ENCODE data around the gene ASB3.

ASB3 gene

GRCh38 chr2:53820711-53821110 lies 34.0 kb upstream of the ASB3 start:
- POLR2A ChIA-PET, result no interaction called here
- no peak overlapping the region for H3K27ac ChIP-seq (ENCODE audit: extremely low read depth, low read depth, low read length)
- no peak overlapping the region for H3K4me3 ChIP-seq (ENCODE audit: low read depth, low read length)
- TF ChIP-seq ZNF701 (tag by site-specific recombination; IDR thresholded peaks at IDR 0.05), result no peak
- TF ChIP-seq ZNF530 (tag by site-specific recombination; IDR thresholded peaks at IDR 0.05; ENCODE audit: low read depth), result no peak
- no peak for TF ChIP-seq ZSCAN16 (tag by site-specific recombination; IDR thresholded peaks at IDR 0.05)
- TF ChIP-seq, protein P1, sequence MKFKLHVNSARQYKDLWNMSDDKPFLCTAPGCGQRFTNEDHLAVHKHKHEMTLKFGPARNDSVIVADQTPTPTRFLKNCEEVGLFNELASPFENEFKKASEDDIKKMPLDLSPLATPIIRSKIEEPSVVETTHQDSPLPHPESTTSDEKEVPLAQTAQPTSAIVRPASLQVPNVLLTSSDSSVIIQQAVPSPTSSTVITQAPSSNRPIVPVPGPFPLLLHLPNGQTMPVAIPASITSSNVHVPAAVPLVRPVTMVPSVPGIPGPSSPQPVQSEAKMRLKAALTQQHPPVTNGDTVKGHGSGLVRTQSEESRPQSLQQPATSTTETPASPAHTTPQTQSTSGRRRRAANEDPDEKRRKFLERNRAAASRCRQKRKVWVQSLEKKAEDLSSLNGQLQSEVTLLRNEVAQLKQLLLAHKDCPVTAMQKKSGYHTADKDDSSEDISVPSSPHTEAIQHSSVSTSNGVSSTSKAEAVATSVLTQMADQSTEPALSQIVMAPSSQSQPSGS (tag by site-specific recombination; IDR thresholded peaks at IDR 0.05; ENCODE audit: low read depth), result no peak
- no peak for TF ChIP-seq ZNF639 (tag by site-specific recombination; IDR thresholded peaks at IDR 0.05)
- no peaks in the 10 kb centered on the region for H3K9me3 ChIP-seq (ENCODE audit: control insufficient read depth, insufficient read depth, low read depth, low read length)
- H3K36me3 ChIP-seq (ENCODE audit: control insufficient read depth in 2 of 2, insufficient read depth in 1 of 2, low read length in 2 of 2), result peaks cover 20 to 34% of the 10 kb centered on the region in 2 experiments
- CTCF ChIA-PET, result interaction anchor here (0.7 kb wide), 1 partner anchor 10 kb away, joined by 3 read pairs; no protein-coding TSS in a partner anchor
- H3K4me1 ChIP-seq (ENCODE audit: control insufficient read depth, insufficient read depth, low read length), result no peaks in the 10 kb centered on the region

GRCh38 chr2:53820048-53820447 lies 33.3 kb upstream of the ASB3 start:
- H3K9me3 ChIP-seq (ENCODE audit: control insufficient read depth, insufficient read depth, low read depth, low read length), result no peaks in the 10 kb centered on the region
- peaks cover 27 to 41% of the 10 kb centered on the region in 2 experiments for H3K36me3 ChIP-seq (ENCODE audit: control insufficient read depth in 2 of 2, insufficient read depth in 1 of 2, low read length in 2 of 2)
- no peaks in the 10 kb centered on the region for H3K4me1 ChIP-seq (ENCODE audit: control insufficient read depth, insufficient read depth, low read length)
- ChIA-PET POLR2A (no interaction called here), CTCF (interaction anchor here (0.7 to 1.0 kb wide), 2 partner anchors 11 to 53 kb away, joined by 3 read pairs; partner anchors contain the start of gene CHAC2)
- H3K27ac ChIP-seq (ENCODE audit: extremely low read depth, low read depth, low read length), result no peak overlapping the region
- no peak overlapping the region for H3K4me3 ChIP-seq (ENCODE audit: low read depth, low read length)
- no peak for TF ChIP-seq ZNF830 (tag by site-specific recombination; IDR thresholded peaks at IDR 0.05; ENCODE audit: low read depth)
- no peak for TF ChIP-seq IKZF3 (tag by site-specific recombination; IDR thresholded peaks at IDR 0.05)
- TF ChIP-seq ZSCAN23 (tag by site-specific recombination; IDR thresholded peaks at IDR 0.05), result no peak
- no peak for TF ChIP-seq ZBTB49 (tag by site-specific recombination; IDR thresholded peaks at IDR 0.05; ENCODE audit: low read depth)
- TF ChIP-seq PATZ1 (tag by site-specific recombination; IDR thresholded peaks at IDR 0.05), result no peak
- no peak for TF ChIP-seq INSM2 (tag by site-specific recombination; IDR thresholded peaks at IDR 0.05)
- TF ChIP-seq, protein P2, sequence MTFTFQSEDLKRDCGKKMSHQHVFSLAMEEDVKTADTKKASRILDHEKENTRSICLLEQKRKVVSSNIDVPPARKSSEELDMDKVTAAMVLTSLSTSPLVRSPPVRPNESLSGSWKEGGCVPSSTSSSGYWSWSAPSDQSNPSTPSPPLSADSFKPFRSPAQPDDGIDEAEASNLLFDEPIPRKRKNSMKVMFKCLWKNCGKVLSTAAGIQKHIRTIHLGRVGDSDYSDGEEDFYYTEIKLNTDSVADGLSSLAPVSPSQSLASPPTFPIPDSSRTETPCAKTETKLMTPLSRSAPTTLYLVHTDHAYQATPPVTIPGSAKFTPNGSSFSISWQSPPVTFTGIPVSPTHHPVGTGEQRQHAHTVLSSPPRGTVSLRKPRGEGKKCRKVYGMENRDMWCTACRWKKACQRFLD (tag by site-specific recombination; IDR thresholded peaks at IDR 0.05), result no peak
- TF ChIP-seq ZNF580 (tag by site-specific recombination; IDR thresholded peaks at IDR 0.05), result no peak
- TF ChIP-seq, protein P3, sequence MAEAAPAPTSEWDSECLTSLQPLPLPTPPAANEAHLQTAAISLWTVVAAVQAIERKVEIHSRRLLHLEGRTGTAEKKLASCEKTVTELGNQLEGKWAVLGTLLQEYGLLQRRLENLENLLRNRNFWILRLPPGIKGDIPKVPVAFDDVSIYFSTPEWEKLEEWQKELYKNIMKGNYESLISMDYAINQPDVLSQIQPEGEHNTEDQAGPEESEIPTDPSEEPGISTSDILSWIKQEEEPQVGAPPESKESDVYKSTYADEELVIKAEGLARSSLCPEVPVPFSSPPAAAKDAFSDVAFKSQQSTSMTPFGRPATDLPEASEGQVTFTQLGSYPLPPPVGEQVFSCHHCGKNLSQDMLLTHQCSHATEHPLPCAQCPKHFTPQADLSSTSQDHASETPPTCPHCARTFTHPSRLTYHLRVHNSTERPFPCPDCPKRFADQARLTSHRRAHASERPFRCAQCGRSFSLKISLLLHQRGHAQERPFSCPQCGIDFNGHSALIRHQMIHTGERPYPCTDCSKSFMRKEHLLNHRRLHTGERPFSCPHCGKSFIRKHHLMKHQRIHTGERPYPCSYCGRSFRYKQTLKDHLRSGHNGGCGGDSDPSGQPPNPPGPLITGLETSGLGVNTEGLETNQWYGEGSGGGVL (tag by site-specific recombination; IDR thresholded peaks at IDR 0.05), result no peak
- TF ChIP-seq ZNF223 (tag by site-specific recombination; IDR thresholded peaks at IDR 0.05), result no peak
- TF ChIP-seq KLF8 (tag by site-specific recombination; IDR thresholded peaks at IDR 0.05), result no peak
- TF ChIP-seq, protein P4, sequence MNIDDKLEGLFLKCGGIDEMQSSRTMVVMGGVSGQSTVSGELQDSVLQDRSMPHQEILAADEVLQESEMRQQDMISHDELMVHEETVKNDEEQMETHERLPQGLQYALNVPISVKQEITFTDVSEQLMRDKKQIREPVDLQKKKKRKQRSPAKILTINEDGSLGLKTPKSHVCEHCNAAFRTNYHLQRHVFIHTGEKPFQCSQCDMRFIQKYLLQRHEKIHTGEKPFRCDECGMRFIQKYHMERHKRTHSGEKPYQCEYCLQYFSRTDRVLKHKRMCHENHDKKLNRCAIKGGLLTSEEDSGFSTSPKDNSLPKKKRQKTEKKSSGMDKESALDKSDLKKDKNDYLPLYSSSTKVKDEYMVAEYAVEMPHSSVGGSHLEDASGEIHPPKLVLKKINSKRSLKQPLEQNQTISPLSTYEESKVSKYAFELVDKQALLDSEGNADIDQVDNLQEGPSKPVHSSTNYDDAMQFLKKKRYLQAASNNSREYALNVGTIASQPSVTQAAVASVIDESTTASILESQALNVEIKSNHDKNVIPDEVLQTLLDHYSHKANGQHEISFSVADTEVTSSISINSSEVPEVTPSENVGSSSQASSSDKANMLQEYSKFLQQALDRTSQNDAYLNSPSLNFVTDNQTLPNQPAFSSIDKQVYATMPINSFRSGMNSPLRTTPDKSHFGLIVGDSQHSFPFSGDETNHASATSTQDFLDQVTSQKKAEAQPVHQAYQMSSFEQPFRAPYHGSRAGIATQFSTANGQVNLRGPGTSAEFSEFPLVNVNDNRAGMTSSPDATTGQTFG (tag by site-specific recombination; IDR thresholded peaks at IDR 0.05; ENCODE audit: borderline replicate concordance), result no peak
- TF ChIP-seq SCRT1 (tag by site-specific recombination; IDR thresholded peaks at IDR 0.05; ENCODE audit: borderline replicate concordance), result no peak
- TF ChIP-seq ZNF596 (tag by site-specific recombination; IDR thresholded peaks at IDR 0.05), result no peak

All from HEK293 (cell line).